Esophagus (tissue), 2 donors: Measurements from ENCODE around the gene KIRREL3. TPM values are rescaled to one million over a fixed set of nuclear protein-coding genes. Genes with fewer than 3 reads are reported as not detected.

Experiments used
- H3K27ac ChIP-seq, 2 donors: one replicate each; pipeline ENCODE4 v1.5.1; 2013; ENCODE audit warnings: low read depth in 2 of 2, mild to moderate bottlenecking in 2 of 2, inconsistent platforms in 1 of 2, low read length in 1 of 2, moderate library complexity in 1 of 2
- H3K27me3 ChIP-seq, 2 donors: one replicate each; pipeline ENCODE4 v1.6.1; 2013; ENCODE audit warnings: low read length in 2 of 2, control low read depth in 1 of 2, mild to moderate bottlenecking in 1 of 2; ENCODE audit not compliant: insufficient read depth in 2 of 2, control insufficient read depth in 1 of 2
- H3K36me3 ChIP-seq, 2 donors: one replicate each; pipeline ENCODE4 v1.6.1; 2013; ENCODE audit warnings: low read length in 1 of 2; ENCODE audit not compliant: control insufficient read depth in 2 of 2, insufficient read depth in 2 of 2
- H3K4me1 ChIP-seq, 2 donors: one replicate each; pipeline ENCODE4 v1.6.1; 2013; ENCODE audit warnings: low read length in 1 of 2; ENCODE audit not compliant: control insufficient read depth in 2 of 2, insufficient read depth in 2 of 2
- H3K4me3 ChIP-seq, 2 donors: one replicate each; pipeline ENCODE4 v1.5.1; 2013; ENCODE audit warnings: low read length in 2 of 2, mild to moderate bottlenecking in 2 of 2, low read depth in 1 of 2, moderate library complexity in 1 of 2
- H3K9me3 ChIP-seq, 2 donors: one replicate each; pipeline ENCODE4 v1.6.1; 2013; ENCODE audit warnings: mild to moderate bottlenecking in 2 of 2, low read depth in 1 of 2, low read length in 1 of 2, moderate library complexity in 1 of 2; ENCODE audit not compliant: control insufficient read depth in 2 of 2, insufficient read depth in 1 of 2
- WGBS, 2 donors: extraction: QIAGEN DNeasy Blood & Tissue Kit; methylation state at CpG; one replicate each; pipeline ENCODE4 v1.1.7; 2013; 5-methylcytosine and 5-hydroxymethylcytosine counted together
- polyA plus RNA-seq, 2 donors: library from polyadenylated mRNA; stranded (reverse); fragments of 200-250 nt; gene quantifications; one replicate each; pipeline ENCODE4 v1.2.3, GENCODE V29; 2013
- donor health status: healthy with polysubstance abuse.
- donor health status: Bipolar disorder and iron deficiency.

Gene KIRREL3
- polyA plus RNA-seq, 2 donors = 0.05 to 0.12 TPM

GRCh38 chr11:126460417-126461095, 540.0 kb downstream of the KIRREL3 start:
- Histone ChIP-seq H3K9me3 (no peaks in the 10 kb centered on the region), H3K36me3 (no peaks in the 10 kb centered on the region), H3K27ac (no peak overlapping the region), H3K4me3 (no peak overlapping the region), H3K27me3 (no peaks in the 10 kb centered on the region), H3K4me1 (peaks cover 2 to 3% of the 10 kb centered on the region in 2 donors)
- 74 to 80% methylated on average over 15 of the region's 15 CpGs for WGBS, 2 donors

GRCh38 chr11:126459691-126460281, 540.8 kb downstream of the KIRREL3 start:
- 51 to 66% methylated on average over 10 of the region's 10 CpGs for WGBS, 2 donors
- Histone ChIP-seq H3K4me3 (no peak overlapping the region), H3K27me3 (no peaks in the 10 kb centered on the region), H3K9me3 (no peaks in the 10 kb centered on the region), H3K27ac (no peak overlapping the region), H3K4me1 (peaks cover 2% of the 10 kb centered on the region in 2 donors), H3K36me3 (no peaks in the 10 kb centered on the region)

GRCh38 chr11:126457817-126458216, 542.8 kb downstream of the KIRREL3 start:
- Histone ChIP-seq H3K9me3 (no peaks in the 10 kb centered on the region), H3K27ac (no peak overlapping the region), H3K27me3 (no peaks in the 10 kb centered on the region), H3K4me1 (peaks cover 2 to 4% of the 10 kb centered on the region in 2 donors), H3K4me3 (no peak overlapping the region), H3K36me3 (no peaks in the 10 kb centered on the region)
- WGBS, 2 donors = 83 to 89% methylated on average over 8 of the region's 8 CpGs

- no peak overlapping the region for H3K4me3 ChIP-seq
- H3K27me3 ChIP-seq = no peaks in the 10 kb centered on the region
- WGBS, 2 donors = 82 to 89% methylated on average over 20 of the region's 20 CpGs
- H3K27ac ChIP-seq = no peak overlapping the region
- H3K9me3 ChIP-seq = no peaks in the 10 kb centered on the region
- peaks cover 2 to 9% of the 10 kb centered on the region in 2 donors for H3K4me1 ChIP-seq
- no peaks in the 10 kb centered on the region for H3K36me3 ChIP-seq
These were observed 543.6 kb downstream of the KIRREL3 start for GRCh38 chr11:126456783-126457542.

- H3K4me3 ChIP-seq = no peak overlapping the region
- peaks cover 0 to 3% of the 10 kb centered on the region in 2 donors for H3K9me3 ChIP-seq
- peaks cover 2 to 9% of the 10 kb centered on the region in 2 donors for H3K4me1 ChIP-seq
- 89 to 91% methylated on average over 15 of the region's 15 CpGs for WGBS, 2 donors
- no peak overlapping the region for H3K27ac ChIP-seq
- no peaks in the 10 kb centered on the region for H3K36me3 ChIP-seq
- H3K27me3 ChIP-seq = no peaks in the 10 kb centered on the region
These were observed 544.5 kb downstream of the KIRREL3 start for GRCh38 chr11:126456089-126456488.

GRCh38 chr11:126452241-126453101, 548.1 kb downstream of the KIRREL3 start:
- no peak overlapping the region for H3K27ac ChIP-seq
- 30 to 38% methylated on average over 24 of the region's 24 CpGs for WGBS, 2 donors
- H3K4me3 ChIP-seq = no peak overlapping the region
- H3K36me3 ChIP-seq = no peaks in the 10 kb centered on the region
- H3K27me3 ChIP-seq = no peaks in the 10 kb centered on the region
- peaks cover 0 to 11% of the 10 kb centered on the region in 2 donors for H3K9me3 ChIP-seq
- H3K4me1 ChIP-seq = peaks cover 2 to 15% of the 10 kb centered on the region in 2 donors

- H3K27ac ChIP-seq = no peak overlapping the region
- peaks cover 0 to 11% of the 10 kb centered on the region in 2 donors for H3K9me3 ChIP-seq
- H3K36me3 ChIP-seq = no peaks in the 10 kb centered on the region
- no peaks in the 10 kb centered on the region for H3K27me3 ChIP-seq
- 83 to 88% methylated on average over 15 of the region's 15 CpGs for WGBS, 2 donors
- H3K4me1 ChIP-seq = peaks cover 2 to 13% of the 10 kb centered on the region in 2 donors
- H3K4me3 ChIP-seq = no peak overlapping the region
These were observed 549.3 kb downstream of the KIRREL3 start for GRCh38 chr11:126451211-126451802.

GRCh38 chr11:126450806-126451205, 549.8 kb downstream of the KIRREL3 start:
- 94 to 95% methylated on average over 11 of the region's 11 CpGs for WGBS, 2 donors
- Histone ChIP-seq H3K27ac (no peak overlapping the region), H3K9me3 (peaks cover 0 to 11% of the 10 kb centered on the region in 2 donors), H3K4me3 (no peak overlapping the region), H3K36me3 (no peaks in the 10 kb centered on the region), H3K4me1 (peaks cover 0 to 13% of the 10 kb centered on the region in 2 donors), H3K27me3 (no peaks in the 10 kb centered on the region)

GRCh38 chr11:126450198-126450597, 550.4 kb downstream of the KIRREL3 start:
- H3K4me1 ChIP-seq = peaks cover 0 to 13% of the 10 kb centered on the region in 2 donors
- H3K36me3 ChIP-seq = no peaks in the 10 kb centered on the region
- WGBS, 2 donors = 89 to 94% methylated on average over 7 of the region's 7 CpGs
- H3K27me3 ChIP-seq = no peaks in the 10 kb centered on the region
- peaks cover 0 to 11% of the 10 kb centered on the region in 2 donors for H3K9me3 ChIP-seq
- H3K27ac ChIP-seq = no peak overlapping the region
- no peak overlapping the region for H3K4me3 ChIP-seq
